ENCODE results near the gene PTPMT1.

DNA sequence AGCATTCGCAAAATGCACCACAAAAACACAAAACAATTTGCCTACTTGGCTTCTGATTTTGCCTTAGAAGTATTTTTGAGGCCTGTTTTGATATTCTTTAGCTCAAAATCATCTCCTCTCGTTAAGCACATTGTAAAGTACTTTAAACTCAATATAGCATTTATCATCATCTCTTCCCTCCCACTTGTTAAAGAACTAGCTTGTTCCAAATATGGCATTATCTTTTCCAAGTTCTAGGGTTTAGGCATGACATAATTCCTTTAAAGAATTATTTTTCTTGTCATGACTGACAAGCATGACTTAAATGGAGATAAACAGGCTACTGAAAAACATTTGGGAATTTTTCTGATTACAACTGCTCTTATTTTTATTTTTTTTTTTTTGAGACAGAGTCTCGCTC, 33.7 kb upstream of the PTPMT1 start:
- TF ChIP-seq, protein P1, sequence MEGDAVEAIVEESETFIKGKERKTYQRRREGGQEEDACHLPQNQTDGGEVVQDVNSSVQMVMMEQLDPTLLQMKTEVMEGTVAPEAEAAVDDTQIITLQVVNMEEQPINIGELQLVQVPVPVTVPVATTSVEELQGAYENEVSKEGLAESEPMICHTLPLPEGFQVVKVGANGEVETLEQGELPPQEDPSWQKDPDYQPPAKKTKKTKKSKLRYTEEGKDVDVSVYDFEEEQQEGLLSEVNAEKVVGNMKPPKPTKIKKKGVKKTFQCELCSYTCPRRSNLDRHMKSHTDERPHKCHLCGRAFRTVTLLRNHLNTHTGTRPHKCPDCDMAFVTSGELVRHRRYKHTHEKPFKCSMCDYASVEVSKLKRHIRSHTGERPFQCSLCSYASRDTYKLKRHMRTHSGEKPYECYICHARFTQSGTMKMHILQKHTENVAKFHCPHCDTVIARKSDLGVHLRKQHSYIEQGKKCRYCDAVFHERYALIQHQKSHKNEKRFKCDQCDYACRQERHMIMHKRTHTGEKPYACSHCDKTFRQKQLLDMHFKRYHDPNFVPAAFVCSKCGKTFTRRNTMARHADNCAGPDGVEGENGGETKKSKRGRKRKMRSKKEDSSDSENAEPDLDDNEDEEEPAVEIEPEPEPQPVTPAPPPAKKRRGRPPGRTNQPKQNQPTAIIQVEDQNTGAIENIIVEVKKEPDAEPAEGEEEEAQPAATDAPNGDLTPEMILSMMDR (IDR thresholded peaks at IDR 0.05): no peak
- TF ChIP-seq POLR2AphosphoS5 (IDR thresholded peaks at IDR 0.05) (no peak), POLR2A (IDR thresholded peaks at IDR 0.05) (no peak)
